GM21381 (cell line): ENCODE results near the gene RPS24.
A peak's percentile ranks its signal among the peaks of the same experiment; 100 is the strongest.
"Not testable (repeated sequence)": the region's sequence is repeated elsewhere in the genome, so short reads cannot be mapped to it uniquely, and the experiment has no call there.

Experiments used
- ATAC-seq: cut with Tn5 transposase; IDR thresholded peaks from one replicate; pipeline ENCODE4 v1.9.1; 2021; ENCODE audit warnings: mild to moderate bottlenecking, moderate library complexity; ENCODE audit not compliant: unreplicated experiment

RPS24 gene

GRCh38 chr10:78033637-78034470, at the start of gene RPS24:
TSS of gene RPS24 (plus strand) at chr10:78033863. CDS start at chr10:78033902, 39 bp downstream.
- peak; percentile 79 for ATAC-seq

DNA sequence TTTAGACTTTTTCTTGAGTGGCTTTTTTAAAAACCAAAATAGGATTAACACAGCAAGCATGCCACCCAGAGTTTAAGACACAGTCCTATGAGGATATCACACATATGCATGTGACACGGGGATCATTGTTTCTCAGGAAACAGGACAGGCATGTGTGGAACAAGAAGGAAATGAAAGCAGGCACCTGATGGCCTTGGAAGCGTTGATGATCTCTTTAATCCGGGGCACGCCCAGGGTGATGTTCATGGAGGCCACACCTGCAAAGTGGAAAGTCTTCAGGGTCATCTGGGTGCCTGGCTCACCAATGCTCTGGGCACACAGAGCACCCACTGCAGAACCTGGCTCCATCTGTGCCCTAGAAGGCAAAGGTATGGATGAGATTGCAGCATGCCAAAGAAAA, 48.7 kb upstream of the RPS24 start:
- ATAC-seq, result no peak

DNA sequence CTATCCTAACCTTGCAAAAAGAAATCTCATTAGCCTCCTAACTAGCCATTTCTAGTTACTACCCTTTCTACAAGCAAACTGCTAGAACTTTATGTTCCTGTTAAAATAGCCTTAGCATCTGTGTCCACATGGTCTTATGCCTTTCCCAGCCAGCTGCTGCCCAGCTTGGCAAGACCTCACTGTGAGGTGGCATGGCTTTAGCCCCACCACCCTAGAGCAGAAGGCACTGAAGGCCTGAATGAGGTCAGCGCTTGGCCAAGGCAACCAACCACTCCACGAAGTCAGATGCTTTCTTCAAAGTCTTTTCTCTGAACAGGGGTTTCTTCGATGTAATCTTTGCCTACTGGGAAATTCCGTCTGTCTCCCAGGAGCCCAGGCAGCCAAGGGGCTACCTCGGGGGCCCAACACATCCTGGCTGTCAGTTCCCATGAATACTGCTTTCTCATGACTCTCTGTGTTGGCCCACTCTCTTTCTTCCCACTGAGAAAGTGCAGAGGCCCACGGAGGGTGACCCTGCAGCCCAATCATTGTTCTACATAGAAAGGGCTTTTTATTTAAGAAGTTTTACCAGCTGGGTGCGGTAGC, 45.9 kb upstream of the RPS24 start:
- no peak for ATAC-seq

DNA sequence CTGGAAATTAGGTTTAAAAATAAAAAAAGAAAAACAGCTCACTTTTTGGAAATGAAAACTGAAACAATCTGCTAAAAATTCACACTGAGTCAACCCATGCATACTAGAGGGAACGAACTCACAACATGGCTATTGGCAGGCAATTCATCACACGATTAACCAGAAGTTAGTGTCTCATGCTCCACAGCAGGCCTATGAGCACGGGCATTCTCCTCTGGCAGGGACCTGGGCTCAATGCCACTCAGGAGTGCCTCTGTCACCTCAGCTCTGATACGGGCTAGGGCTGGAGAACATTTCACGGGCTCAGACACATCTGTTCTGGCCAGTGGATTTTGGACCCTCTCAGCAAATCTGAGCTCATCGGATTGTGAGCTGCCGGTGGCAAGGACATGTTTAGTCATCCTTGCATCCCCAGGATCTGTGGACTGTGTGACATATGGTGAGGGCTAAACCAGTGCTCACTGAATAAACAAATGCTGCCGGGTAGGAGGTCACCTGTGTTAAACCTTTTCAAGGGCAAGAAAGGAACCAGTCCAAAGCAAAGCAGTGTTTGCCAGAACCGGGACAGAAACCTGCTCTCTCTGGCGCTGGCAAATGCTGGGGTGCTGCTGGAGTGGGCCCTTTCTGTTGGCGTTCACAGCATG, 44.5 kb upstream of the RPS24 start:
- ATAC-seq, result no peak

- no peak for ATAC-seq
These were observed 40.0 kb upstream of the RPS24 start for GRCh38 chr10:77993620-77994019.

- not testable (repeated sequence) for ATAC-seq
These were observed 34.9 kb upstream of the RPS24 start for GRCh38 chr10:77998780-77999179.

DNA sequence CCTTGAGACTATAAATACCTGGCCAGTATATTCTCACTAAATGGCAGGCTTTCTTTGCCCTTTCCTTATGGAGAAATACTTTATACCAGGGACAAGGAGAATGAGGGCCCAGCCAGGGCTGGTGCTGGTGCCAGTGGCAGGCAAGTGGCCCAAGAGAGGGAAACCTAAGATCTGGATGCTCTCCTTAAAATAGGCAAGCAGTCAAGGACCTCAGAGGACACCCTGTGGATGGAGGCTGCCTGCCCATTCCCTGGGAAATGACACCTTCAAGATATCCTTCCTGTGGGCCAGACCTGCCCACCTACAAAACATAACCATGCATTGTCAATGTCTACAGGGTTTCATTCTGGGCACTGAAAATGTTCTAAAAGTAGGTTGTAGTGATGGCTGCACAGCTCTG, 33.5 kb upstream of the RPS24 start:
- no peak for ATAC-seq

DNA sequence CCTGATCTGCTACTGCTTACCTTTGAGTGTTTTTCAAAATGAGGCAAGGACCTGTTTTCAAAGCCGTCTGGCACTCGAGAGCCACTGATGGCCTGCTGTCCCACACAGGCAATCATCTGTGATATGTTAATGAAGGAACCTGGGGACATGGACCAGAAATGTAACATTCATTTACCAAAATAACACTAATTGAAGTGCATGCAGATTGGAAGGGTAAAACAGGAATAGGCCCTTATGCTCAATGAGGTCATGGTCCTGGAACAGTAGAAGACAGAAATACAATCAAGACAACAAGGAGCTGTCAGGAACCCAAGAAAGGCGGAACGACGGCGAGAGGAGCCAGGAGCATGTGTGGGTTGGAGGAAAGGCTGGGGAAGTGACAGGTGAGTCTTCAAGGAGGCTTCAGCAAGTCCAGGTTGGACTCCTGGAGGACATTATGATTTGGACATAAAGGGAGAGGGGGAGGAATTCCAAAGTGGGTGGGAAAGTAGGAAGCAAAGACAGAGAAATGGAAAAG, 32.6 kb upstream of the RPS24 start:
- no peak for ATAC-seq

DNA sequence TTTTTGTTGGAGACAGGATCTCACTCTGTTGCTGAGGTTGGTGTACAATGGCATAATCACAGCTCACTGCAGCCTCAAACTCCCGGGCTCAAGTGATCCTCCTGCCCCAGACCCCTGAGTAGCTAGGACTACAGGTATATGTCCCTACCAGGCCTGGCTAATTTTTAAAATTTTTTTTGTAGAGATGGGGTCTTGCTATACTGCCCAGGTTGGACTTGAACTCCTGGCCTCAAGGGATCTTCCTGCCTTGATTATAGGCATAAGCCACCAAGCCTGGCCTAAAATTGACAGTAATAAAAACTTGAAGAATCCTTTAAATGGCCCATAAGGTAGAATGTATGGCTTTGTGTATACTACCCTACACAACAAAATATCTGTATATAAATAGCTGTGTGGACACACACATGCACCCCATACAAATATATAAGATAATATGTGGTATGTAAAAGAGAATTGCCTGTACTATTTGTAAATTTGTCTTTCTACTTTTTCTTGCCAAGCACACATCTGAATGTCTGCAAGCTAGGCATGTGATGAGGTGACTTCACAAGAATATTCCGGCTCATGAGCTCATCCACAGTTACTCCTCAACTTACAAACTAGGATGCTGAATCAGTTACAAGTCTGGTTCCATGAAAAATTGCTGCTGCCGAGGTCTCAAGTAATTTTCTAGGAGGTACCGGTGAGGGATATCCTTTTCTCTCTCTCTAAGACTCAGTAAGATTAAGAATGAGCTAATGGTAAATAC, 30.9 kb upstream of the RPS24 start:
- no peak for ATAC-seq

DNA sequence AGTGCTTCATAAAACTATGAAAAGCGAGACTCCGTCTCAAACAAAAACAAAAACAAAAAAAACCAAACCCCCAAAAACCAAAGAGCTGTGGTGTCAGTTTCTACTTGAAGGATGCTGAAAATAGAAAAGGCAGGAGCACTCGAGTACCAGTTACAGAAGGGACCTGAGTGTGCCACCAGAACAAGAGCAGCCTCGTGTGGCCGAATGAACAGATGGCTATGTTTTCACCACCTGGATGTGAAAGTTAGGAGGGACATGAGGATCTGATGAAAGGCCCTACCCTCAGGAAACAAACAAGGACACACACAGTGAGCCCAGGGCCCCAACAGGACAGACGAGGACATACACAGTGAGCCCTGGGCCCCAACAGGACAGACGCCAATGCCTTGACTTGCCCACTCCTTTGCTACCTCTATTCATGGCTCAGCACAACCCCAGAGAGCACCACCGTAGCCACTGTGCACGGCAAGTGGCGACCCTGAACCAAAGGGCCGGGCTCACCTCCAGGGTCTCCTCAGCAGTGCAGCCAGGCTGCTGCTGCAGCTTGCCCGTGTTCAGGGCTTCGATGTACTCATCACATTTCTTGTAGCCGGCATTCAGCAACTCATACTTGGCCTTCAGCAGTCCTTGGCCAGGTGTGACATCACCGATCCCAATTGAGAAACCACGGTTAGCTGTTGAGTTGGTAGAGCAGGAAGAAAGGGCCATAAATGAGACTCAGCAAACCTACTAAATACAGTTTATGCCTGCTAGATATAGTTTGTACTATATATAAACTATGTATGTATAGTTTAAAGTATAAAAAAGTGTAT, 29.2 kb upstream of the RPS24 start:
- ATAC-seq, result no peak

- ATAC-seq, result no peak
These were observed 26.5 kb upstream of the RPS24 start for GRCh38 chr10:78007172-78007571.

GRCh38 chr10:78009662-78010061, 24.0 kb upstream of the RPS24 start:
- ATAC-seq, result no peak

DNA sequence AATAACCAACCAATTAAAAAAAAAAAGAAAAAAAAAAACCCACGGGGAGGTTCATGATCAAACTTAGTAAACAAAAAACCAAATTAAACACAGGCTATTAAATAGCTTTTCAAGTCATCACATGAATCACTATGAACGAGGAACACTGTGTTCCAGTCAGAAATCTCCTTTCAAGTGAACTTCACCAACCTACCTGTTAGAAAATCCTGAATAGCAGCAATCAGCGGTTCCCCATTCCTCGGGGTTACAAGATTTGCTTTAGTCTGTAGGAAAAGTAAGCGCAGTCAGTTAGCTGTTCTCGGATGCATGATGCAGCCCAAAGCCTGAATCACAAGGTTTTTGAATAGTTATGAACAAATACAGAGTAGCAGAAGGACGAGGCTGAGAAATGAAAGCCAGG, 23.4 kb upstream of the RPS24 start:
- no peak for ATAC-seq

DNA sequence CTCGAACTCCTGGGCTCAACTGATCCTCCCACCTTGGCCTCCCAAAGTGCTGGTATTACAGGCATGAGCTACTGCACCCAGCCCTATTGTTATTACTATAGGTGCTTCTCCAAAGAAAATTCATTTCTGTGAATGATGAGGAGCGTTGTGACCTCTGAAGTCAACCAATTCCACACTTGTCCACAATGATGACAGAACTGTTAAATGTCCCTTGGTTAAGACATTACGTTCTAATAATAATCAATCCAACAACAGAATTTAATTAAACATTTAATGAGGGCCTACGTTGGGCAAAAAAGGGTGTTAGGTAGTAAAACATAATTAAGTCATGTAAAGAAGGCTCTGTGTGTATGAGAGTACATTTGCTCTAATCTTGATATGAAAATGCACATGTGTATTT, 22.6 kb upstream of the RPS24 start:
- ATAC-seq, result no peak

GRCh38 chr10:78013564-78013963, 20.1 kb upstream of the RPS24 start:
- no peak for ATAC-seq

GRCh38 chr10:78015546-78015945, 18.1 kb upstream of the RPS24 start:
- no peak for ATAC-seq

DNA sequence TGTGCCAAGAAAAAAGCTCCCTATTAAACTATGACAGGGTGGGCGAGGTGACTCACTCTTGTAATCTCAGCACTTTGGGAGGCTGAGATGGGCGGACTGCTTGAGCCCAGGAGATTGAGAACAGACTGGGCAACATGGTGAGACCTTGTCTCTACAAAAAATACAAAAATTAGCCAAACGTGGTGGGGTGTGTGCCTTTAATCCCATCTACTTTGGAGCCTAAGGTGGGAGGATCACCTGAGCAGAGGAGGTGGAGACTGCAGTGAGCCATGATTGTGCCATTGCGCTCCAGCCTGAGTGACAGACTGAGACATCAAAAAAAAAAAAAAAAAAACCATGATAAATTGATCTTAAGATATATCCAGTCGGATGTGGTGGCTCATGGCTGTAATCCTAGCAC, 15.8 kb upstream of the RPS24 start:
- ATAC-seq, result no peak

- ATAC-seq, result no peak
These were observed 14.4 kb upstream of the RPS24 start for GRCh38 chr10:78019264-78019663.

DNA sequence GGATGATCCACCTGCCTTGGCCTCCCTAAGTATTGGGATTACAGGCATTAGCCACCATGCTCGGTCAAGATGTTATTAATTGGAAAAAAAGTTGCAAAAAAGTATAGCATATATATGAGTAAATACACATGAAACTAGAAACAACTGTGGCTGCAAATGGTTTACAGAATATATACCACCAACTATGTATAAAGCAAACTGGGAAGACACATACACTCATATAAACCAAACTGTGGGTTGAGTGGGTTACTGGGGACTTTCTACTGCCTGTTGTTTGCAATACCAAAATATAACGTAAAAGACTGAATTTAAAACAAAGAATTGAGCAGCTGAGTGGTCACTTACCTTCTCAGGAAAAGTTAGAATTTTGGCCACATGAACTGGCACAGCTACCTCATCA, 12.5 kb upstream of the RPS24 start:
- ATAC-seq, result no peak

- no peak for ATAC-seq
These were observed 9.9 kb upstream of the RPS24 start for GRCh38 chr10:78023741-78024140.
